G401.6 (cell line): ENCODE data around the gene THBS4.

Experiments
- FAIRE-seq: peaks from 2 replicates; lab custom pipeline; 2012; peaks lifted over from hg19 to GRCh38; lab: Jason Lieb, UNC

The THBS4 gene

GRCh38 chr5:80116465-80116864 is 81.3 kb downstream of the THBS4 start:
- no peak for FAIRE-seq

- no peak for FAIRE-seq
These were observed 82.3 kb downstream of the THBS4 start for GRCh38 chr5:80117446-80117845.

DNA sequence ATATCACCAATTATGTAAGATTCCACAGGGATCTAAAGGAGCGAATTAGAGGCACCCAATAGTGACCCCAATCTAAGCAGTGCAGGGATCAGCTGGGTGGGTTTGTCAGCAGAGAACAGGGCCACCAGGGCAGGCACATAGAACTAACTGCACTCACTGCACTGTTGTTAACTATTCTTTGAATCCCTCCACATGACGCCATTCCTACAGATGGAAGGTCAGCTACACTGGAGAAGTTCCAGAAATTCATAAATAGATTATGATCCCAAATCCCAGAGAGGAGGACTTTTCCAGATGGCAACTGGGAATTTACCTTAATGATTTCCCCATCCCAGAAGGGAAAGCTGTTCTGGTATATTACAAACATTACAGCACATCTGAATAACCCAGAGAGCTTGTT is 84.2 kb downstream of the THBS4 start:
- FAIRE-seq = no peak

DNA sequence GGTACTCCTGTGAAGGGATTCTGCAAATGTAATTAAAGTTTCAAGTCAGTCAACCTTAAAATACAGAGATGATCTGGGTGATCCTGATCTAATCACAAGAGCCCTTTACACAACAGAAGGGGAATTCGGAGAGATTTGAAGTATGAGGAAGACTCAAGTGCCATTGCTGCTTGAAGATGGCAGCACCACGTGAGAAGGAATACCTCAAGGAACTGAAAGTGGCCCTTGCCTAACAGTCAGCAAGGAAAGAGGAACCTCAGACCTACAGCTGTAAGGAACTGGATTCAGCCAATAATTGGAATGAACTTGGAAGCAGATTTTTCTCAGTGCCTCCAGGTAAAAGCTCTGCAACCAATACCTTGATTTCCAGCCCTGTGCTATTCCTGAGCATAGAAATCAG is 87.4 kb downstream of the THBS4 start:
- FAIRE-seq = no peak

- no peak for FAIRE-seq
These were observed 89.2 kb downstream of the THBS4 start for GRCh38 chr5:80124121-80124918.

DNA sequence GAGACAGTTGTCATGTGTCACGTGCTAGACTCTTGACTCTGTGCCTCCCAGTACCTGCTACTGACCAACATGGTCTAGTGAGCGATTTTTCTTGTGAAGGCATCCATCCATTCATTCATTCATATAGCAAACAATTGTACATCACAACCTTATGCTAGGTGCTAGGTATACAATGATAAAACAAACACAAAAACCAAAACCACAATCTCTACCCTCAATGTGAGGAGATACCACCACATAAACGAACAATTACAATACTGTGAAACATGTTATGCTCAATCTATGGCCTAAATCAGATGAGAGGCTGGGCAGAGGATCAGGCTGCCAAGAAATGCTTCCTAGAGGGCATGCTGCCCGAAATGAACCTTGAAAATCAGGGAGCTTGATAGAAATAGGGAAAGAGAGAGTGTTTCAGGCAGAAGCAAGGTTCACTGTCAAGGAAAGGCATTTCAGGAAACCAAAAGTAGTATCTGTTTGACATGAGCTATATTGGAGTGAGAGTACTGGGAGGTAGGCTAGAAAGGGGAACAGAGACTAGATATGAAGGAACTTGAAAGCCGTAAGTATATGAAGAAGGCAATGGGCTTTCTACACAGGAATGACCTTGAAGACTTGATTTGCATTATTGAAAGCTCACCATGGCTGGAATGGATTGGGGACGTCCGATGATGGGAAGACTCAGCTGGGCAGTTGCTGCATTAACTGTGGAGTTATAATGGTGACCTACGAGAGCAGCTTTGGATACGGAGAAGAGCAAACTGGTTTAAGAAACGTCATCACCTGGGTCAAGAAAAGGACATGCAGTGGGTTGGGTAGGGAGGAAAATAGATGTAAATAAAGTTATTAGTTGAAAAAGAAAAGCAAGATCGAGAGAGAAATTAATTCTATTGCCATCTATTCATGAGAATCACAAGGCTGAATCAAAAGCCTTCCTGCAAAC is 90.1 kb downstream of the THBS4 start:
- FAIRE-seq = no peak

DNA sequence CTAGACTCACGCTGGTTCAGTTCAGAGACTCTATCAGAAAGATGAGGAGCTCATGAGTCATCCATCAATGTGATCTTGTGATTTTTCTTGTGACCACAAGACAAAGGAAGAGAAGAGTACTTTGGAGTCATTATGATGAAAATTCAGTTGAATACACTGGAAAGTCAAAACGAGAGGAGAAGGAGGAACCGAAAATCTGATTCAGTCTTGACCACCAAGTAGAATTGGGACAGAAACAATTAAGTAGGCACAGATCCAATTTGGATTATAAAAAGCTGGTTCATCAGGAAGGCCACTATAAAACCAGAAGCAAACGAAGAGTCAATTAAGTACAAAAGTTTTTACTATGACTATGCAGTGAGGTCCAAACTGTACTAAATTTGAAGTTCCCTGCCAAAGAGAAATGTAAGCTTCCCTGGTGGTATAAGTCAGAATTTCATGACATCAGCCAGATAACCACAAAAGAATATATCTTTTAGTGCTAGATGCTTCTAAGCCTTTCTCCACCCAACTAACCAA is 90.9 kb downstream of the THBS4 start:
- FAIRE-seq = no peak

GRCh38 chr5:80127116-80127552 is 92.0 kb downstream of the THBS4 start:
- no peak for FAIRE-seq

DNA sequence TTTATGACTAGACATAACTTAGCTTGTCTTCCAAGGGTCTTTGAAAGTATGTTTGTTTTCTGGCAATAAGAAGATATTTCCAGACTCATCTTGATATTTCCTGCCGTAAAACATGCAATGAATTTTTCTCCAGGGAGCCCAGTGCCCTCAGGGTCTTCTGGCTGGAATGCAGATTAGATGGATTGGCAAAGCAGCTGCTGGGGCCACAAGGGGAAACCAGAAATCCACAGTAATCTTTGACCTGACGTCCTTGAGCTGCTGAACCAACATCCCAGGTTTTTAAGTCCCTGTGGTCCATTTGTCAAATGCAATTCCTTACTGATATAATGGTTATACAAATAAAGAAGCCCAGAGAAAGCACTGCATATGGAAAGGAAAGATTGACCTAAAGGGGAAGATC is 93.0 kb downstream of the THBS4 start:
- FAIRE-seq = no peak

- FAIRE-seq = no peak
These were observed 94.0 kb downstream of the THBS4 start for GRCh38 chr5:80129146-80129545.
